ENCODE results near the gene CAMTA1.

CAMTA1 gene

DNA sequence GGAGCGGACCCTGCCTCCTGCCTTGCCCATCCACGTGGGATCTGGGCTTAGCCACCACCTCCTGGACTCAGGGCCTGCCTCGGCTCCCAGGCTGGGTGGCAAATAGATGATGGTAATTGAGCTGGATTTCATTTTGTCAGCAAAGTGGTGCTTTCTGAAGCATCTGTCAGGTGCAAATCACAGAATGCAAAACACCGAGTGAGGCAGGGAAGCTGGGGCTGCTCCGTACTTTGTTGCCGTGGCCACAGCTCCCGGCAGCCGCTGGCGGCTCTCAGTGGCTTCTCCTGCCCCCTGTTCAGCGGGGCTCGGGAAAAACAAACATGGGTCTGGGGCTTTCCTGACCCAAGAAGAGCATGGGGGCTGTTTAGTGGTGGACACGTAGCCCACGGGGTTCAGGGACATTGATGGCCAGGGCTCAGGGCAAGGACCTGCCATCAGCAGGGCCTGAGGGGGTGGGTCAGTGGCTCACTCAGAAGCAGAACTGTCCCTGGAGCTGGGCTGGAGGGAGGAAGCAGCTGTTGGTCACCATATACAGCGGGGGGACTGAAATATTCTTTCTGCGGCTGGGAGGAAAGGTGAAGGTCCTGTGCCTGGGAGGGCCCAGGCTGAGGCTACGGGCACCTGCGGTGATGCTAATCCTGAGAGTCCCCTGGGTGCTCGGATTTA lies 855.8 kb downstream of the CAMTA1 start:
- Mint-ChIP-seq H3K4me3 (no peak overlapping the region), H3K36me3 (no peaks in the 10 kb centered on the region), H3K27ac (no peak overlapping the region), H3K9me3 (no peaks in the 10 kb centered on the region), H3K4me1 (peaks cover 5% of the 10 kb centered on the region)
- no peak for ATAC-seq
- DNase-seq (ENCODE audit: low spot score in 2 of 2) = no peak

DNA sequence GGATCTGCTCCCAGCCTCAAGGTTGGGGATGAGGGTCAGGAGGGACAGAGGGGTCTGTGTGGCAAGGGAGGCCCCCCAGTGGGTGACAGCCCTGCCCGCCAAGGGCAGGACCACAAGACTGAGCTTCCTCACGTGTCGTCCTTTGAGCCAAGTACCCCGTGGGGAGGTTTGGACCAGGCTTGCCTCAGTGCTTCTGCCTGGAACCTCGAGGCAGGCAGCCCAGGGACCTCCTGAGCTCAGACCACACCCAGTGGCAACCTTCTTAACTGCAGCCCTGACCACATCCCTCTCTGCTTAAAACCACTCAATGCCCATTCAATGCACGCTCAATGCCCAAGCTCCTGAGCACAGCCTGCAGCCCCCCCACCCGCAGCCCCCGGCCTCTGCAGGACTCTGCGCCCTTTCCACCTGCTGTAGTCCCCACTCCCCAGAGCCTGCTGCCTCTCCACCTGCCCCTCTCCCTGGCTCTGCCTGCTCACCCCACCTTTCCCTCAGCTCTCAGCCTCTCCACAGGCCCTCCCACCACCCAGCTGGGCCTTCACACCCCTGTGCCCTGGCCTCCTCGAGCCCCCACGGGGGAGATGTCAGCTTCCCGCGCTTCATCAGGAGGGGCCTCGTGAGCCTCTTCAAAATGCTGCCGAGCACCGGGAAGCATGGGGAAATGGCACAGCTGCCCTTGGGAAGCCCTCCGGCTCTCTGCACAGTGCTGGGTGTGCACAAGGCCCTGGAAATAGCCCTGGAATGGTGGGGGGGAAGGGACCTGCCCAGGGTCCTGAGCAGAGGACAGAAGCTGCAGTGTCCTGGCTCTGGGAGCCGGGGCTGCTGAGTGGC lies 856.5 kb downstream of the CAMTA1 start:
- H3K4me1 Mint-ChIP-seq = peaks cover 9% of the 10 kb centered on the region
- no peaks in the 10 kb centered on the region for H3K36me3 Mint-ChIP-seq
- DNase-seq (ENCODE audit: low spot score in 2 of 2) (no peak), ATAC-seq (no peak)
- no peak overlapping the region for H3K4me3 Mint-ChIP-seq
- H3K27ac Mint-ChIP-seq = no peak overlapping the region
- H3K9me3 Mint-ChIP-seq = no peaks in the 10 kb centered on the region

DNA sequence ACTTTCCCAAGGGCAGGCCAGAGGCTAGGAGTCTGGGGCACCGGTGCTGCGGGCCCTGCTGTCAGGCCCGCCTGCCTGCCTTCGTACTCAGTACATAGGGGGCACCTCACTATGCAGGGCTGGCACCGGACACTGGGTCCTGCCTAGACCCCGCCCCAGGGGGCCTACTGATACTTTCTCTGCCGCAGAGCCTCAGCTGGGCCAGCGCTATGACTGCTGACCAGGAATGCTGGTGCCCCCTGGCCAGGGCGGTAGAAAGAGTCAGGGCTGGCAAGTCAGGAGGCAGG lies 857.1 kb downstream of the CAMTA1 start:
- H3K27ac Mint-ChIP-seq = no peak overlapping the region
- peaks cover 9% of the 10 kb centered on the region for H3K4me1 Mint-ChIP-seq
- no peak overlapping the region for H3K4me3 Mint-ChIP-seq
- no peaks in the 10 kb centered on the region for H3K36me3 Mint-ChIP-seq
- DNase-seq (ENCODE audit: low spot score in 2 of 2) = no peak
- ATAC-seq = no peak
- no peaks in the 10 kb centered on the region for H3K9me3 Mint-ChIP-seq

DNA sequence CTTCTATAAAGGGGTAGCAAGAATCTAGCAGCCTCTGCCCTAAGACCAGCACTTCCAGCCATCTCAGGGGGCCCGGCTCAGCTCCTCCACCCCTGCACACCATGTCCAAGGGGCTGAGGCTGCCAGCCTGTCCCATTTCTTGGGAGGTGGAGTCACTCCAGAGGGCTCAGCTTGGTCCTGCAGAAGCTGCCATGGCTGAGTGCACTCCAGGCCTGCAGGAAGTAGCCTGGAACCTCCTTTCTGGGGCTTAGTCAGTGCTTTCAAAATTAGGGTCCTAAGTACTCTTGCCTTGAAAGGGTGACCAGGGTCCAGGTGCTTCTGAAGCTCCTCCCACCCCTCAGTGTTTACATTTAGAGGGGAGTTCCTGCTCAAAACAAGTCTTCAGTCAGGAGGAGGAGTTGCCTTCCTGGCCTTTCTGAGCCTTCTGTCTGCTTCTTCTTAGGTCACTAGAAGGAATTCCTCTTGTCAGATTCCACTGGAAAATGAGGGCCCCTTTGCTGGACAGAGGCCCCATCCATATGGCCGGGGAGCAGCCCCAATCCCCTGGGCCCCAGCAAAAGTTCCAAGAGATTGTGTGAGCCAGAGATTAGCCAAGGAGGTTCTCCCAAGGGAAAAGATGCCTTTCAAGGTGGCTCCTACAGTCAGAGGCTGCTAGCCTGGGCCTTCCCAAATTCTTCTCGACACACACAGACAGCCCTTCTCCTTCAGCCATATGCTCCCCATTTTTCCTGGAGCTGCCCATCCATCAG lies 857.7 kb downstream of the CAMTA1 start:
- no peak for ATAC-seq
- Mint-ChIP-seq H3K4me1 (peaks cover 9% of the 10 kb centered on the region), H3K9me3 (no peaks in the 10 kb centered on the region), H3K27ac (no peak overlapping the region), H3K4me3 (no peak overlapping the region), H3K36me3 (no peaks in the 10 kb centered on the region)
- no peak for DNase-seq (ENCODE audit: low spot score in 2 of 2)

- H3K4me3 Mint-ChIP-seq = no peak overlapping the region
- no peak overlapping the region for H3K27ac Mint-ChIP-seq
- H3K9me3 Mint-ChIP-seq = no peaks in the 10 kb centered on the region
- DNase-seq (ENCODE audit: low spot score in 2 of 2) (no peak), ATAC-seq (no peak)
- H3K4me1 Mint-ChIP-seq = peaks cover 9% of the 10 kb centered on the region
- no peaks in the 10 kb centered on the region for H3K36me3 Mint-ChIP-seq
These were observed 858.3 kb downstream of the CAMTA1 start for GRCh38 chr1:7643530-7643929.

- no peak for DNase-seq (ENCODE audit: low spot score in 2 of 2)
- H3K27ac Mint-ChIP-seq = no peak overlapping the region
- no peak for ATAC-seq
- no peaks in the 10 kb centered on the region for H3K9me3 Mint-ChIP-seq
- peaks cover 9% of the 10 kb centered on the region for H3K4me1 Mint-ChIP-seq
- H3K4me3 Mint-ChIP-seq = no peak overlapping the region
- H3K36me3 Mint-ChIP-seq = no peaks in the 10 kb centered on the region
These were observed 858.8 kb downstream of the CAMTA1 start for GRCh38 chr1:7644086-7644485.

GRCh38 chr1:7644961-7645750 lies 859.9 kb downstream of the CAMTA1 start:
- Mint-ChIP-seq H3K9me3 (no peaks in the 10 kb centered on the region), H3K36me3 (no peaks in the 10 kb centered on the region), H3K4me1 (peaks cover 9% of the 10 kb centered on the region), H3K27ac (no peak overlapping the region), H3K4me3 (no peak overlapping the region)
- no peak for ATAC-seq
- DNase-seq (ENCODE audit: low spot score in 2 of 2) = no peak

DNA sequence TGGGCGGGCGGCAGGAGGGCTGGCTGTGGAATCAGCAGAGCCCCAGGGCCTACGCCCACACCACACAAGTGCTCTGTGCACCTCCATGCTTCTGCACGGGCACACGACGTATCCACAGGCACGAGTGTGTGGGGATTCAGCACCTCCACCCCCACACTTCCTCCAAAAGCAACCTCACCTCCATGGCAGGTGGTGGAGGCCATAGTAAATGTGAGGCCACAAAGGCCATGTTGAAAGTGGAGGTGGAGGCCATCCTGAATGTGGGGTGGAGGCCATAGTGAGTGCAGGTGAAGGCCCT lies 860.4 kb downstream of the CAMTA1 start:
- H3K27ac Mint-ChIP-seq = peak overlapping the region; percentile 37
- peaks cover 9% of the 10 kb centered on the region for H3K4me1 Mint-ChIP-seq
- no peaks in the 10 kb centered on the region for H3K36me3 Mint-ChIP-seq

GRCh38 chr1:7646164-7646563 lies 860.9 kb downstream of the CAMTA1 start:
- Mint-ChIP-seq H3K27ac (peak overlapping the region; percentile 37), H3K9me3 (no peaks in the 10 kb centered on the region), H3K4me3 (no peak overlapping the region), H3K4me1 (peaks cover 9% of the 10 kb centered on the region), H3K36me3 (no peaks in the 10 kb centered on the region)
- no peak for DNase-seq (ENCODE audit: low spot score in 2 of 2)
- no peak for ATAC-seq

More for the DNA sequence above, 860.4 kb downstream of the CAMTA1 start:
- no peak for ATAC-seq
- H3K9me3 Mint-ChIP-seq = no peaks in the 10 kb centered on the region
- no peak for DNase-seq (ENCODE audit: low spot score in 2 of 2)
- H3K4me3 Mint-ChIP-seq = no peak overlapping the region

- Mint-ChIP-seq H3K4me1 (peaks cover 9% of the 10 kb centered on the region), H3K36me3 (no peaks in the 10 kb centered on the region), H3K27ac (no peak overlapping the region), H3K9me3 (no peaks in the 10 kb centered on the region), H3K4me3 (no peak overlapping the region)
- DNase-seq (ENCODE audit: low spot score in 2 of 2) (peak; percentile 74 to 82), ATAC-seq (peak; percentile 55)
These were observed 862.0 kb downstream of the CAMTA1 start for GRCh38 chr1:7646981-7647901.

DNA sequence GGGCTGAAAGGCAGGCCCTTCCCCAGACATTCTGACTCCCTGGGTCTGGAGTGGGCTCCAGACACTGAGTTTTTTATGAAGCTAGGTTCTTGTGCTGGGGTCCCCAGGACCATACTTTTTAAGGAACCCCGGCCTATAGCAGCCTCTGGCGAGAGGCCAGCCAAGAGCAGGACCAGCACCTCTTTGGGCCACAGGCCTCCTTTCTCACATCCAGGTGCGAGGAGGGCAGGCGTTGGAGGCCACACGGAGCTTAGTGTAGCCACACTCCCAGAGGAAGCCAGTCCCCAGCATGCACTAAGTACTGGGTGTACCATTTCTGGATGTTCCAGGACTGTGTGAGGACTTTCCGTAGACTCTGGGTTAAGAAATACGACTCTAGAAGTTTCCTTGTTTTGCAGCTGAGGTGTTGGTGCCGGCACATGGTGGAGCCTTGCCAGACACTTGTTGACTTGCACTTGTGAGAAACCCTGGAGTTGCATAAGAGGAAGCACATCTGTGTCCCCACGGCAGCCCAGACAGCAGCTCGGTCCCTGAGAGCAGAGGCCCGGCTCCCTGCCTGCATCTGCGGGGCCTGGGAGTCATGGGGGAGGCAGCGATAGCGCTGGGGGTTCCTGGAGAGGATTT lies 863.6 kb downstream of the CAMTA1 start:
- ATAC-seq (no peak), DNase-seq (ENCODE audit: low spot score in 2 of 2) (no peak)
- Mint-ChIP-seq H3K36me3 (no peaks in the 10 kb centered on the region), H3K4me3 (no peak overlapping the region), H3K27ac (no peak overlapping the region), H3K4me1 (peaks cover 9% of the 10 kb centered on the region), H3K9me3 (no peaks in the 10 kb centered on the region)

DNA sequence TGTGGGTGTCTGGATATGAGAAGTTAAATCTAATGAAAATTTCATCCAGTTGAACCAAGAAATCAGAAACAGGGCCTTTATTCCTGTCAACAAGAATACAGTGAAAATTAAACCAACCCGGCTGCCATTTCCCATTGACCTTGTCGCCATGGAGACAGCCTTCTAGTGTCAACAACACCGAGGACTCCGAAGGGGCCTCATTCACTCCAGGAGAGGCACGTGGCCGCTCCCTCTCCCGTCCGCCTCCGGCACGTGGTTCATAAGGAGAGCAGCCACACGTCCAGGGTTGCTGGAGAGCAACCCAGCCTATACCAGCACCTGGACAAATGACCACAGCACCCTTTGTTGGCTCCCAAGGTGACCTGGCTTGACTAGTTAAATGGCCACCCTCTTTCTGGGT lies 865.5 kb downstream of the CAMTA1 start:
- H3K4me1 Mint-ChIP-seq = peaks cover 7% of the 10 kb centered on the region
- DNase-seq (ENCODE audit: low spot score in 2 of 2) (no peak), ATAC-seq (no peak)
- no peaks in the 10 kb centered on the region for H3K36me3 Mint-ChIP-seq
- H3K4me3 Mint-ChIP-seq = no peak overlapping the region
- H3K9me3 Mint-ChIP-seq = no peaks in the 10 kb centered on the region
- H3K27ac Mint-ChIP-seq = no peak overlapping the region

DNA sequence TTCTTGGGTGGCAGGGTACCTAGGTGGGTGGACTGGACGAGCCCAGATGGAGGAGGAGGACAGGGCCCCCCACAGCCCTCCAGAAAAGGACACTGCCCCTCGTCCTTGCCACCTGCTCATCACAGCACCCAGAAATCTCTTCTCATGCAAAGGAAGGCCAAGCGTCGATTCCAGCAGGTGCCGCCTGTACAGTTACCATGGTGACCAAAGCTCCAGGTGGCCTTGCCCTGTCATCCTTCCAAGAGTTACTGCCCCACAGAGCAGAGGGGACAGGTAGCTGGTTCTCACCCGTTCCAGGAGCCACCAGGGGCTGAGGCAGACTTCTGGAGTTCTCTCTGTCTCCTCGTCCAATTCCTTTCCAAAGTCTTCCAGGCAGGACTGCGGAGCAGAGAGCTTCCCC lies 865.9 kb downstream of the CAMTA1 start:
- Mint-ChIP-seq H3K9me3 (no peaks in the 10 kb centered on the region), H3K27ac (no peak overlapping the region), H3K4me1 (peaks cover 3% of the 10 kb centered on the region), H3K36me3 (no peaks in the 10 kb centered on the region), H3K4me3 (no peak overlapping the region)
- DNase-seq (ENCODE audit: low spot score in 2 of 2) (no peak), ATAC-seq (no peak)

DNA sequence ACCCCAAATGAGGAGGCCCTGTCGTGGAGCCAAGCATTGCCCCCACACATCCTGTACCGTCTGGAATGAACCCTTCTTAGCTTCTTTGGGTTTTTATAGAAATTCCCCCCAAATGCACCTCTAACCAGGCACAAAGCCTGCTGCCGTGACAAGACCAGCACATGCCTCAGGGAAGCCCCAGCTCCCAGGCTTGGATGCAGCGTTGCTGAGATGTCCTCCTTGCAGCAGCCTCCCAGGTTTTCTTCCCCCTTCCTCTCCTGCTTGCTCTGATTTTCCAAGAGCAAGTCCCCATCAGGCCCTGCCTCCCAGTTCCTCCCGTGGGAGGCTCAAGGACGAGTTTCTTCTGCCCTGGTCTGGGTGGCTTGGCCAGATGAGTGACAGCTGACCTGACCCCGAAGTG lies 866.8 kb downstream of the CAMTA1 start:
- Mint-ChIP-seq H3K4me3 (no peak overlapping the region), H3K4me1 (no peaks in the 10 kb centered on the region), H3K36me3 (no peaks in the 10 kb centered on the region), H3K9me3 (no peaks in the 10 kb centered on the region), H3K27ac (no peak overlapping the region)
- no peak for DNase-seq (ENCODE audit: low spot score in 2 of 2)
- ATAC-seq = no peak
